ENCODE data around the gene LINGO1.

GRCh38 chr15:77597804-77598453 lies 34.8 kb downstream of the LINGO1 start:
- TF ChIP-seq, protein P1, sequence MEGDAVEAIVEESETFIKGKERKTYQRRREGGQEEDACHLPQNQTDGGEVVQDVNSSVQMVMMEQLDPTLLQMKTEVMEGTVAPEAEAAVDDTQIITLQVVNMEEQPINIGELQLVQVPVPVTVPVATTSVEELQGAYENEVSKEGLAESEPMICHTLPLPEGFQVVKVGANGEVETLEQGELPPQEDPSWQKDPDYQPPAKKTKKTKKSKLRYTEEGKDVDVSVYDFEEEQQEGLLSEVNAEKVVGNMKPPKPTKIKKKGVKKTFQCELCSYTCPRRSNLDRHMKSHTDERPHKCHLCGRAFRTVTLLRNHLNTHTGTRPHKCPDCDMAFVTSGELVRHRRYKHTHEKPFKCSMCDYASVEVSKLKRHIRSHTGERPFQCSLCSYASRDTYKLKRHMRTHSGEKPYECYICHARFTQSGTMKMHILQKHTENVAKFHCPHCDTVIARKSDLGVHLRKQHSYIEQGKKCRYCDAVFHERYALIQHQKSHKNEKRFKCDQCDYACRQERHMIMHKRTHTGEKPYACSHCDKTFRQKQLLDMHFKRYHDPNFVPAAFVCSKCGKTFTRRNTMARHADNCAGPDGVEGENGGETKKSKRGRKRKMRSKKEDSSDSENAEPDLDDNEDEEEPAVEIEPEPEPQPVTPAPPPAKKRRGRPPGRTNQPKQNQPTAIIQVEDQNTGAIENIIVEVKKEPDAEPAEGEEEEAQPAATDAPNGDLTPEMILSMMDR (IDR thresholded peaks at IDR 0.05), result no peak
- TF ChIP-seq POLR2A (IDR thresholded peaks at IDR 0.05), result no peak

Data from right lobe of liver (tissue), 4 donors.